ENCODE results near the gene CADPS2.

The CADPS2 gene

GRCh38 chr7:122468945-122469344, 417.3 kb downstream of the CADPS2 start:
- TF ChIP-seq CTCF (IDR thresholded peaks at IDR 0.05; ENCODE audit: low read length, missing control alignments) = no peak
- no peak overlapping the region for H3K4me3 ChIP-seq (replicated peaks; ENCODE audit: low read depth, low read length)
- no peak for DNase-seq (ENCODE audit: low read depth)

GRCh38 chr7:122467661-122468449, 418.4 kb downstream of the CADPS2 start:
- no peak for TF ChIP-seq CTCF (IDR thresholded peaks at IDR 0.05; ENCODE audit: low read length, missing control alignments)
- H3K4me3 ChIP-seq (replicated peaks; ENCODE audit: low read depth, low read length) = no peak overlapping the region
- no peak for DNase-seq (ENCODE audit: low read depth)

GRCh38 chr7:122465296-122465695, 421.0 kb downstream of the CADPS2 start:
- TF ChIP-seq CTCF (IDR thresholded peaks at IDR 0.05; ENCODE audit: low read length, missing control alignments) = no peak

DNA sequence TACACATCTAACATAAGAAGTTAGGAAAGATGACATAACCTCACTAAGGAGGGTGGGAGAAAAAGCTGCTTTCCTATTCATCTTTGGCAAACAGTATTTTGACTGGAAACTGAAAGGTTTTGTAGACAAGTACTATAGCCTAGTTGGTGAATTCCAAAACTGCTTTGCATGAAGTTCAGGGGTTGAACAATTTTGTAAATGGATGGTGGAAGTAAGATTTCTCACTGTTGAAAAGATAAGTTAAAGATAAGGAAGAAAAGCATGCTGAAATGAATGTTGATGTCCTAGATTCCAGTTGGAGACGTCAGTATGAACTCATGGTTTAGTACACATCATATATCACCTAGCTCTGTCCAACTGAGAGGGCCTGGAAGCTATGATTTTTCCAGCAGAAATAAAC, 422.6 kb downstream of the CADPS2 start:
- no peak overlapping the region for H3K4me3 ChIP-seq (replicated peaks; ENCODE audit: low read depth, low read length)
- no peak for TF ChIP-seq CTCF (IDR thresholded peaks at IDR 0.05; ENCODE audit: low read length, missing control alignments)
- peak; percentile 2 for DNase-seq (ENCODE audit: low read depth)

More at GRCh38 chr7:122465296-122465695, 421.0 kb downstream of the CADPS2 start:
- DNase-seq (ENCODE audit: low read depth) = no peak
- H3K4me3 ChIP-seq (replicated peaks; ENCODE audit: low read depth, low read length) = no peak overlapping the region

GRCh38 chr7:122460936-122461335, 425.3 kb downstream of the CADPS2 start:
- no peak for DNase-seq (ENCODE audit: low read depth)
- H3K4me3 ChIP-seq (replicated peaks; ENCODE audit: low read depth, low read length) = no peak overlapping the region
- no peak for TF ChIP-seq CTCF (IDR thresholded peaks at IDR 0.05; ENCODE audit: low read length, missing control alignments)

DNA sequence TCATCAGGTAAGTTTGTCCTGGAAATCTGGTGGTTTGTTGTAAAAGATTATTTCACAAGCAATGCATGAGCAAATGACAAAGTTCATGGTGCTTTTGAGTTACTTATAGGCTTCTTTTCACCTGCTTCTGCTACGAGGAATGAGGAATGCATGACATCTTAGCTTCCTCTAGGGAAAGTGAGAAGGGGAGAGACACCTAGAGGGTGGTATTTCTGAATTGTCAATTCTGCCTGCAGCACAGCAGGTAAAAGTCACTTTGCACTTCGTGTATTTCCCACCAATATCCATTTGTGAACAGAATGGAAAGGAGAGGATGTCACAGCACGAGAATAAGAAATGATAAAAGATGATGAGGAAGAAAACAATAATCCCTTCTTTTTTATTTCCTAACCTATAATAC, 428.3 kb downstream of the CADPS2 start:
- no peak for TF ChIP-seq CTCF (IDR thresholded peaks at IDR 0.05; ENCODE audit: low read length, missing control alignments)
- DNase-seq (ENCODE audit: low read depth) = no peak
- no peak overlapping the region for H3K4me3 ChIP-seq (replicated peaks; ENCODE audit: low read depth, low read length)

- DNase-seq (ENCODE audit: low read depth) = no peak
- TF ChIP-seq CTCF (IDR thresholded peaks at IDR 0.05; ENCODE audit: low read length, missing control alignments) = no peak
- no peak overlapping the region for H3K4me3 ChIP-seq (replicated peaks; ENCODE audit: low read depth, low read length)
These were observed 428.9 kb downstream of the CADPS2 start for GRCh38 chr7:122457325-122457724.

Data from fibroblast of pulmonary artery (primary cell).